NCI-H2029 treated with DMSO at 0.1 percent for 48 hours (cell line): Measurements from ENCODE around the gene NEURL1B.
"Not testable (repeated sequence)": the region's sequence is repeated elsewhere in the genome, so short reads cannot be mapped to it uniquely, and the experiment has no call there.

Source experiments
- DNase-seq: peaks from one replicate; lab custom pipeline; 2025; lab: John Stamatoyannopoulos, UW

NEURL1B gene

GRCh38 chr5:172657524-172658233, 16.6 kb downstream of the NEURL1B start:
- not testable (repeated sequence) for DNase-seq

DNA sequence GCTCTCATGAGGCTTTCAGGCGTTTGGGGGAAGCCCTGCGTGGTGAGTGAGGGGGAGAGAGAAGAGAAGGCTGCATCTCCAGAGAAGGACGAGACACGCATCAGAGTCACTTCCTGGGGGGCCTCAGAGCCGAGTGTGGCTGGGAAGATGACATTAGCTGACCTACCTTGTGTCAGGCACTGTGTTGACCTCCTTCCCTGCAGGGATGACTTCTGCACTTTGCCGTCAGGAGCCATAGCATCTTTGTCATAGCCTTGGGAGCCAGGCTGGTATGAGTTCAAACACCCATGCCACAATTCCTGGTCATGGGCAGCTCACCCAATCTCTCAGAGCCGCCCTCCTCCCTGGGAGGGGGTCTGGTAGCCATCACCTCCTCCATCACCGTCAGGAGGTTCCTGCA, 17.3 kb downstream of the NEURL1B start:
- DNase-seq, result no peak

DNA sequence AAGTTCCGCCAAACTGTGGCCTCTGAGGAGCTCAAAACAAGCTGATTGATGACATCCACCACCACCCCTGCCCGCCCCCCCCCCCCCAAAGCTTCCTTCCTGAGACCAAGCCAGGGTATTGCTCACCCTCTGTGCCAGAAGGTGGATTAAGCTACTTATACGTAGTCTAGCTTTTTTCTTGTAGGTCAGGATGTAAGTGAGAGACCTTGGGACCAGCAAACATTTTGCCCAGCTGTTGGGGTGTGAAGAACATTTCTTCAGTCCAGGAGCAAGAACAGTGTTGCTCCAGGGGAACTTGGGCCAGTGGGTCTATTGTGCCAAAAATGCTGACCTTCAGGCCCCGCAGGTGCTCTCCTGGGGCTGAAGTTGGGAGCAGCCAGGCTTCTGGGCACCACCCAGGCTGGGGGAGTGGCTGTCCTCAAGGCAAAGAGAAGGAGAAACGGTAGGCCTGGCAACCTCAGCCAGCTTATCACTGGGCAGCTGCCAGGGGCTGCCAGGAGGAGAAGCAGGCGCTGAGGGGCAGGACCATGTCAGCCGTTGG, 18.0 kb downstream of the NEURL1B start:
- DNase-seq, result peak; percentile 72

- peak; percentile 26 for DNase-seq
Observed at GRCh38 chr5:172659570-172659908, 18.5 kb downstream of the NEURL1B start.

DNA sequence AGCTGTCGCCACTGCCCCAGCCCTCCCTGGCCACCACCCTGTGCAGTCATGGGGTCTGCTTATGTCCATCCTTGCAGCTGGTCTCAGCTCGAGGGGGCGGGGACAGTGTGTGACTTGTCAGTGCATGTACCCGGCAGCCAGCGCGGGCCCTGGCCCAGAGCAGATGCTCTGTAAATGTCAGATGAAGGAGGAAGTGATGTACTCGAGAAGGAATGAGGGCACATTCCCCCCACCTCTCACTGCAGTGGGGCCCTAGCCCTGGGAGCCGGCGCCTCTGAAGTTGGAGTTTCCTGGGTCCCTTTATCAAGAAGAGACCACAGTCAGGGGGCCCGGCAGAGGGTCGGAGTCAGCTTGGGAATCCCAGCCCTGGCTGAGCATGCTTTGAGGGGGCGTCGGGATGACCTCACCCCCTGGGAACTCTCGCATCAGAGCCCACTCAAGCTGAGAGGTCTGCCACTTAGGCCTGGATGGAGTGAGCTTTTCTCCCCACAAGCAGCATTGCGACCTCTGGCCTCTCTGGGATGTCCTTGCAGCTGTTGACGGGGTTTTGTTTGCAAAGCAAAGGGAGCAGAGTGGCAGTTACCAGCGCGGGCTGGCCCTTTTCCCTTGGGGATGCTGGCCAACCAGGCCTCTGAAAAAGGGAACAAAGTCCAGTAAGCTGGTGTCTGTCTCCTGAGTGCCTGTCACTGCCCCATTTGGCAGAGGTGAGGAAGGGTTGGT, 19.0 kb downstream of the NEURL1B start:
- no peak for DNase-seq

DNA sequence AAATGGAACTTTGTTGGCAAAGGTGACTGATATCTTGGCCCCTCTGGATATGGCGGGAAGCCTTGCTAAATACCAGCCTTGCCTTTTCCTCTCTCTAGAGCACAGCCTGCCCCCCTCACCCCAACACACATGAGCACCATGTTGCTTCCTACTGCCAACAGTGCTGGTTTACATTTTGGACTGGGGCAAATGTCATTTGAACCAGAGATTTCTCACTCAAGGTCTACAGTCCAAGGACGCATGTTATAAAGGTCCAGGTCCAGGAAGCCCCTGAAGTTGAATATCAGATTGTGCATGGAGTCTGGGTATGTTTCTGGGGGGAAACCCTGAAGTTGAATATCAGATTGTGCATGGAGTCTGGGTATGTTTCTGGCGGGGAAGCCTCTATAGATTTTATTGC, 19.9 kb downstream of the NEURL1B start:
- no peak for DNase-seq

DNA sequence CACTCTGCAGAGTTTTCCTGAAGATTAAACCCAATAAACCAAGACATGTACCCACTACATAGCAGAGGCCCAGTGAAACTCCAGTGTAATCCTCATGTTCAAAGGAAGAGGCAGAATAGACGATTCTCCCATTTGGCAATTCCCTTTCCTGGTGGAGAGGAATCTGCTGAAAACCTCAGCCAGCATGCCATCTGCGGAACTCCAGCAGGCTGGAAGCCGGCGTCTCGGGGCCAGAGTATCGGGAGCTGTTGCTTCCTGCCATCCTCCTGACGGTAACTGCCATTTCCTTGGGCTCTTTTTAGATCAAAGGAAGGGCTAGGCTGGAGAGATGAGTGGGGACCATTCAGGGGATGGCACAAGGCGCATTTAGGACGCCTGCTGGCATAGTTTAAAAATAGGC, 20.5 kb downstream of the NEURL1B start:
- no peak for DNase-seq

- DNase-seq, result no peak
Observed at GRCh38 chr5:172662596-172662995, 21.5 kb downstream of the NEURL1B start.

DNA sequence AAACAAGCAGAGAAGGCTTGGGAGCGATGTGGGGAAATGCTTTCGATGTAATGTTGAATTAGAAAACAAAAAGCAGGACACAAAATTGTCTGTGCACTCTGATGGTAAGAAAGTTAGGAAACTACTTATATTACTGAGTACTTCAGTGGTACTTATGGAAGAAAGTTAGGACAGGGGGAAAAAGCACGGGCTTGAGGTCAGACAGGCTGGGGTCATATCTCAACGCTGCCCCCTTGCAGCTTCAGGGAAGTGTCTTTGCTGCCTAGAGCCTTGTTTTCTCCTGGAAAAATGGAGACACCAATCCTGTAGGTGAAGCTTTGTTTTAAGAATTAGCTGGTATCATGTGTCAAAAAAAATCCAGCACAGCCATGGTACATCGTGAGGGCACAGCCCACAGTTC, 23.0 kb downstream of the NEURL1B start:
- no peak for DNase-seq

- no peak for DNase-seq
Observed at GRCh38 chr5:172664681-172665541, 23.8 kb downstream of the NEURL1B start.

DNA sequence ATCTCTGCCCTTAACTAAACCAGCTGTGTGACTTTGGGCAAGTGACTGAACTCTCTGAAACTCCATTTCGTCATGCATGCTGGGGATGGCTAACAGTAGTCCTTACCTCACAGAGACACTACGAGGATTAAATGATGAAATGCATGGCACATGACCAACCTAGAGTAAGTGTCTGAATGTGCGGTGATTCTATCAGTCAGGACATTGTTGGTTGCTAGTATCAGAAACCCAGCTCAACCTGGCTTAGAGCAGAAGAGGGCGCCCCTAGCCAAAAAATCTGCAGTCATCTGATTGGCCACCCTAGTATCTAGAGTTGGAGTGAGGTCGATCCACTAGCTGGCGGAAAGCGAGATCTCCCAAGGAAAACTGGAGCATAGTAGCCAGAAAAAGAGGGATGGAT, 25.2 kb downstream of the NEURL1B start:
- no peak for DNase-seq

DNA sequence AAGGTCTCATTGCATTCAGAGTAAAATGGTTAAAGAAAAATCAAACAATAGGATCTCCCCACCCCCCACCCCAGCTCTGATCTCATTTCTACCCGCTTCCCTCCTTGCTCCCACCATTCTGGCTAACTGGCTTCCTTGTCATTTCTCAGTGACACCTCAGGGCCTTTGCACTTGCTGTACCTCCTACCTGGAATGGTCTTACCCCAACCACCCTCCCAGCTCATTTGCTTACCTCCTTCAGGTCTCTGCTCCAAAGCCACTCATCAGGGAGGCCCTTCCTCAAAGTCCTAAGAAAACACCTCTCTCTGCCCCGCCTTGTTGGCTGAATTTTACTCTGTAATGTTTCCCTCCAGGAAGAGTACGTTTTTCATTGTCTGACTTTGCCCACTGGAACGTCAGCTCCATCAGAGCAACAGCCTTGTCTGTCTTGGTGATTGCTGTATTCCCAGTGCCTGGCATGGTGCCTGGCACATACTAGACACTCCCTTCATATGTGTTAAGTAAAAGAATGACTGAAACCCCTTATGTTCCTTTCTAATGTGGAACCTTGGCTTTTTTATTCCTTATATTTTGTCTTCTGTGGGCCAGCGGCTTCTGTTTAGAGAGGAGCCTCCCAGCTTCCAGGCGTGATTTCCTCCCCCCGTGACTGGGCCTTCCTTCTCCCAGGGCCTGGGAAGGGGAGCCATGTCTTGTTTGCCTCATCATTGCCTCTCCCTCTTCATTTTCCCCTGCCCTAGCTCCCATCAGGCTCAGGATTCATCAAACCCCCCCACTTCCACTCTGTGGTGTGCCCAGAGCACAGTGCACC, 26.9 kb downstream of the NEURL1B start:
- DNase-seq, result no peak

DNA sequence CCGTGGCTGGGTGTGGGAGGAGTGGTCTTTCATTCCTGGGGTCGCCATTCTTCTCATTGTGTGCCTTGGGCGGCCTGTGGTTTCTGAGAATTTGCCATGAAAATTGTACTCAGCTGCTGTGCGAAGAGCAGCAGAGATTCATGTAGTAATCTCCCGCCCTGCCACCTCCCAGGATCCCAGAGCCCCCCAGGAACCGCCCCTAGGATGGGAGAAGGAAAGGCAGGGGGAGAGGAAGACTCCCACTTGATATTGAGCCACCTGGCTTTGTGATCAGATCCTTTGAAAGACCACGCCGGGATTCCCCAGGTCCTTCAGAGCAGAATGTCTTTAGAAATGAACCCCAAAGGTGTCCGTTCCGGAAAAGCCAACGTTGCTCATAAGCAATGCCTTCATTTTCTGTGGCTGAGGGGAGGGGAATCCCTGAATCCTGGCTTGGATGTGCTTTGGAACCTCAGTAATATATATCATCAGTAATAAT, 27.6 kb downstream of the NEURL1B start:
- no peak for DNase-seq

GRCh38 chr5:172669386-172670004, 28.4 kb downstream of the NEURL1B start:
- DNase-seq, result no peak

GRCh38 chr5:172670005-172670402, 28.9 kb downstream of the NEURL1B start:
- no peak for DNase-seq

- DNase-seq, result no peak
Observed at GRCh38 chr5:172670444-172670843, 29.4 kb downstream of the NEURL1B start.

DNA sequence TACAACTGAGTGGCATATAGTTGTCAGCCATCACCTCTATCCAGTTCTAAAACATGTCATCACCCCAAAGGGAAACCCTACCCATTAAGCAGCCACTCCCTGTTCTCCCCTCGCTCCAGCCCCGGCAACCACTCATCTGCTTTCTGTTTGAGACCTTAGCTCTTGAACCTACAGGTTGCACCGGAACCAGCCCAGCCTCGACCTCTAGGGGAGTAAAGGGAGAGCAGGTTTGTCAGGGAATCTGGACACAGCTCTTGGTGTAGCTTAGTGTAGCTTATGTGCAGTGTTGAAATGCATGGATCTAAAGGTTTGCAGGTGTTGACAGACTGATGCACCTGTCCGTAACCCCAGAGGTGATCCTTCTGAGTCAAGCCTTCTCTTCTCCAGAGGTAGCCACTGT, 30.0 kb downstream of the NEURL1B start:
- no peak for DNase-seq

- no peak for DNase-seq
Observed at GRCh38 chr5:172672681-172673080, 31.6 kb downstream of the NEURL1B start.

- no peak for DNase-seq
Observed at GRCh38 chr5:172674155-172674554, 33.1 kb downstream of the NEURL1B start.

- DNase-seq, result no peak
Observed at GRCh38 chr5:172676914-172677475, 35.9 kb downstream of the NEURL1B start.

DNA sequence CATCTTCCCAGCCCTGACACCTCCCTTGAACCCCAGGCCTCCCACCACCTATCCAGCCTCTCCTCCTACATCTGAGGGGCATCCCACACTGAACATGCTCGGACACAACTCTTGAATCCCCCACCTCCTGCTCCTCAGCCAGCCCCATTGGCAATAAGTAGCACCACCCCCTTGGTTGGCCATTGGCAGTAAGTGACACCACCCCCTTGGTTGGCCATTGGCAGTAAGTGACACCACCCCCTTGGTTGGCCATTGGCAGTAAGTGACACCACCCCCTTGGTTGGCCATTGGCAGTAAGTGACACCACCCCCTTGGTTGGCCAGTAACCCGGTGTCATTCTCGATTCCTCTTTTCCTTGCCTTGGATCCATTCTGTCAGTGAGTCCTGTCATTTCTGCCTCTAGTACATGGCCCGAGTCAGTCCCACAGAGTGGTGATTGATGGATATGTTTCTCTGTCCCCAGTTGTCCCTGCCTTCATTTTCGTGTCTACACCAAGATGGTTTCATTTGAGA, 37.4 kb downstream of the NEURL1B start:
- DNase-seq, result not testable (repeated sequence)
